Parathyroid adenoma (tissue), 2 donors: ENCODE measurements around the gene GRIN2A.

Source experiments
- H2AFZ ChIP-seq: fragments of 300-600 bp; sonication (generic); one replicate; pipeline ENCODE4 v1.7.0; 2017; ENCODE audit warnings: antibody characterized with exemption, mild to moderate bottlenecking
- H3K27ac ChIP-seq: fragments of 300-600 bp; sonication (generic); one replicate; pipeline ENCODE4 v1.7.0; 2017
- H3K27me3 ChIP-seq: fragments of 300-600 bp; sonication (generic); one replicate; pipeline ENCODE4 v1.7.0; 2017; ENCODE audit warnings: low read length; ENCODE audit not compliant: control insufficient read depth, insufficient read depth
- H3K36me3 ChIP-seq: fragments of 300-600 bp; sonication (generic); one replicate; pipeline ENCODE4 v1.7.0; 2017; ENCODE audit warnings: low read length; ENCODE audit not compliant: control insufficient read depth, insufficient read depth
- H3K4me1 ChIP-seq: fragments of 300-600 bp; sonication (generic); one replicate; pipeline ENCODE4 v1.7.0; 2017; ENCODE audit warnings: control low read depth
- H3K4me2 ChIP-seq: fragments of 300-600 bp; sonication (generic); one replicate; pipeline ENCODE4 v1.7.0; 2017; ENCODE audit warnings: low read length
- H3K4me3 ChIP-seq: fragments of 300-600 bp; sonication (generic); one replicate; pipeline ENCODE4 v1.7.0; 2017; ENCODE audit warnings: low read depth, low read length
- H3K79me2 ChIP-seq: fragments of 300-600 bp; sonication (generic); one replicate; pipeline ENCODE4 v1.7.0; 2017; ENCODE audit warnings: control low read depth
- H3K9ac ChIP-seq: fragments of 300-600 bp; sonication (generic); one replicate; pipeline ENCODE4 v1.7.0; 2017; ENCODE audit warnings: mild to moderate bottlenecking
- H3K9me3 ChIP-seq: fragments of 300-600 bp; sonication (generic); one replicate; pipeline ENCODE4 v1.7.0; 2017; ENCODE audit warnings: low read length; ENCODE audit not compliant: control insufficient read depth
- CTCF ChIP-seq: fragments of 300-600 bp; sonication (generic); IDR thresholded peaks from one replicate; pipeline ENCODE4 v1.7.0; 2017; ENCODE audit warnings: antibody characterized with exemption, mild to moderate bottlenecking
- donor health status: primary hyperparathyroidism.

Gene GRIN2A

GRCh38 chr16:9864461-9864860 is 317.8 kb downstream of the GRIN2A start:
- no peak for TF ChIP-seq CTCF
- Histone ChIP-seq H3K9me3 (no peaks in the 10 kb centered on the region), H3K4me3 (no peak overlapping the region), H2AFZ (no peak overlapping the region), H3K27me3 (no peaks in the 10 kb centered on the region), H3K36me3 (no peaks in the 10 kb centered on the region), H3K9ac (no peak overlapping the region), H3K4me2 (no peak overlapping the region), H3K27ac (no peak overlapping the region), H3K4me1 (no peaks in the 10 kb centered on the region), H3K79me2 (no peaks in the 10 kb centered on the region)

- no peaks in the 10 kb centered on the region for H3K79me2 ChIP-seq
- no peak overlapping the region for H3K4me2 ChIP-seq
- H3K4me1 ChIP-seq, result no peaks in the 10 kb centered on the region
- H3K36me3 ChIP-seq, result no peaks in the 10 kb centered on the region
- no peak overlapping the region for H3K4me3 ChIP-seq
- no peaks in the 10 kb centered on the region for H3K27me3 ChIP-seq
- H3K27ac ChIP-seq, result no peak overlapping the region
- H2AFZ ChIP-seq, result no peak overlapping the region
- no peaks in the 10 kb centered on the region for H3K9me3 ChIP-seq
- no peak overlapping the region for H3K9ac ChIP-seq
- TF ChIP-seq CTCF, result no peak
Observed at GRCh38 chr16:9862327-9862726, 319.9 kb downstream of the GRIN2A start.

- TF ChIP-seq CTCF, result no peak
- no peaks in the 10 kb centered on the region for H3K36me3 ChIP-seq
- H3K9ac ChIP-seq, result no peak overlapping the region
- no peak overlapping the region for H3K4me3 ChIP-seq
- no peaks in the 10 kb centered on the region for H3K4me1 ChIP-seq
- H3K27me3 ChIP-seq, result no peaks in the 10 kb centered on the region
- no peak overlapping the region for H2AFZ ChIP-seq
- H3K9me3 ChIP-seq, result no peaks in the 10 kb centered on the region
- no peaks in the 10 kb centered on the region for H3K79me2 ChIP-seq
- no peak overlapping the region for H3K27ac ChIP-seq
- H3K4me2 ChIP-seq, result no peak overlapping the region
Observed at GRCh38 chr16:9860876-9861275, 321.4 kb downstream of the GRIN2A start.

GRCh38 chr16:9859701-9860327 is 322.4 kb downstream of the GRIN2A start:
- Histone ChIP-seq H3K4me2 (no peak overlapping the region), H3K79me2 (no peaks in the 10 kb centered on the region), H3K9ac (no peak overlapping the region), H3K27ac (no peak overlapping the region), H3K4me3 (no peak overlapping the region), H3K36me3 (no peaks in the 10 kb centered on the region), H2AFZ (no peak overlapping the region), H3K9me3 (no peaks in the 10 kb centered on the region), H3K27me3 (no peaks in the 10 kb centered on the region), H3K4me1 (no peaks in the 10 kb centered on the region)
- TF ChIP-seq CTCF, result no peak

- no peak for TF ChIP-seq CTCF
- H3K27me3 ChIP-seq, result no peaks in the 10 kb centered on the region
- H3K36me3 ChIP-seq, result no peaks in the 10 kb centered on the region
- no peak overlapping the region for H2AFZ ChIP-seq
- no peak overlapping the region for H3K9ac ChIP-seq
- no peak overlapping the region for H3K27ac ChIP-seq
- no peaks in the 10 kb centered on the region for H3K79me2 ChIP-seq
- H3K4me2 ChIP-seq, result no peak overlapping the region
- H3K9me3 ChIP-seq, result no peaks in the 10 kb centered on the region
- H3K4me1 ChIP-seq, result no peaks in the 10 kb centered on the region
- no peak overlapping the region for H3K4me3 ChIP-seq
Observed at GRCh38 chr16:9854675-9855074, 327.6 kb downstream of the GRIN2A start.
